SK-N-SH (cell line): ENCODE data around the gene FXR2.
"Not testable (repeated sequence)": the region's sequence is repeated elsewhere in the genome, so short reads cannot be mapped to it uniquely, and the experiment has no call there.

Experiments used
- CHD2 ChIP-seq: fragments of 150-350 bp; IDR thresholded peaks from 2 replicates; pipeline ENCODE4 v1.6.1; 2018; ENCODE audit warnings: low read length; ENCODE audit not compliant: partially characterized antibody
- EP300 ChIP-seq, 2 experiments: IDR thresholded peaks; 2 replicates each; pipeline versions ENCODE4 v1.4.0 to v1.6.1; 2012; ENCODE audit warnings: borderline replicate concordance in 1 of 2, low read depth in 1 of 2, low read length in 1 of 2
- MXI1 ChIP-seq: IDR thresholded peaks from 2 replicates; pipeline ENCODE4 v1.6.1; 2012; ENCODE audit warnings: mild to moderate bottlenecking, low read depth, low read length, improper control_type of control experiment
- TF ChIP-seq, protein P1 (sequence below): fragments of 200-600 bp; sonication (generic); IDR thresholded peaks from 2 replicates; pipeline ENCODE4 v1.6.1; 2017; ENCODE audit warnings: antibody characterized with exemption, mild to moderate bottlenecking, moderate library complexity

DNA sequence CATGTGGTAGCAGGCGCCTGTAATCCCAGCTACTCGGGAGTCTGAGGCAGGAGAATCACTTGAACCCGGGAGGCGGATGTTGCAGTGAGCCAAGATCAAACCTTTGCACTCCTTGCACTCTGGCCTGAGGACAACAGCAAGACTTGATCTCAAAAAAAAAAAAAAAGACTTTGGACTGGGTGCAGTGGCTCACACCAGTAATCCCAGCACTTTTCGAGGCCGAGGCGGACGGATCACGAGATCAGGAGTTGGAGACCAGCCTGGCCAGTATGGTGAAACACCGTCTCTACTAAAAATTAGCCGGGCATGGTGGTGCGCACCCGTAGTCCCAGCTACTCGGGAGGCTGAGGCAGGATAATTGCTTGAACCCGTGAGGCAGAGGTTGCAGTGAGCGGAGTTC lies 11.1 kb upstream of the FXR2 start:
- TF ChIP-seq, protein P1, sequence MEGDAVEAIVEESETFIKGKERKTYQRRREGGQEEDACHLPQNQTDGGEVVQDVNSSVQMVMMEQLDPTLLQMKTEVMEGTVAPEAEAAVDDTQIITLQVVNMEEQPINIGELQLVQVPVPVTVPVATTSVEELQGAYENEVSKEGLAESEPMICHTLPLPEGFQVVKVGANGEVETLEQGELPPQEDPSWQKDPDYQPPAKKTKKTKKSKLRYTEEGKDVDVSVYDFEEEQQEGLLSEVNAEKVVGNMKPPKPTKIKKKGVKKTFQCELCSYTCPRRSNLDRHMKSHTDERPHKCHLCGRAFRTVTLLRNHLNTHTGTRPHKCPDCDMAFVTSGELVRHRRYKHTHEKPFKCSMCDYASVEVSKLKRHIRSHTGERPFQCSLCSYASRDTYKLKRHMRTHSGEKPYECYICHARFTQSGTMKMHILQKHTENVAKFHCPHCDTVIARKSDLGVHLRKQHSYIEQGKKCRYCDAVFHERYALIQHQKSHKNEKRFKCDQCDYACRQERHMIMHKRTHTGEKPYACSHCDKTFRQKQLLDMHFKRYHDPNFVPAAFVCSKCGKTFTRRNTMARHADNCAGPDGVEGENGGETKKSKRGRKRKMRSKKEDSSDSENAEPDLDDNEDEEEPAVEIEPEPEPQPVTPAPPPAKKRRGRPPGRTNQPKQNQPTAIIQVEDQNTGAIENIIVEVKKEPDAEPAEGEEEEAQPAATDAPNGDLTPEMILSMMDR, result not testable (repeated sequence)
- TF ChIP-seq CHD2; EP300 (IDR thresholded peaks at IDR 0.05; ENCODE audit: borderline replicate concordance in 1 of 2, low read depth in 1 of 2, low read length in 1 of 2); MXI1: not testable (repeated sequence)
